Stimulated activated CD8-positive, alpha-beta memory T cell treated with anti-CD3 and anti-CD28 coated beads, Interleukin-4, amount 100 ng/mL, for 1 hour (primary cell): ENCODE measurements around the gene WDR76.
"Not testable (repeated sequence)": the region's sequence is repeated elsewhere in the genome, so short reads cannot be mapped to it uniquely, and the experiment has no call there.

Experiments used
- DNase-seq, 2 donors: peaks; one replicate each; pipeline ENCODE4 v3.0.0-alpha.2; 2020; ENCODE audit warnings: low read depth in 2 of 2, low spot score in 1 of 2

Gene WDR76

GRCh38 chr15:43826508-43827341 is at the start of gene WDR76:
Gene WDR76, plus strand, starts transcription at chr15:43827002. Its CDS starts 31 bp downstream, at chr15:43827033.
- peak; percentile 26 to 49 for DNase-seq

GRCh38 chr15:43777267-43777914 is 49.4 kb upstream of the WDR76 start:
- peak; percentile 46 to 67 for DNase-seq

GRCh38 chr15:43779016-43779415 is 47.8 kb upstream of the WDR76 start:
- no peak for DNase-seq

- DNase-seq: no peak
Measured at GRCh38 chr15:43789409-43789808, 37.4 kb upstream of the WDR76 start.

GRCh38 chr15:43791993-43792760 is 34.6 kb upstream of the WDR76 start, which contains the start of gene SERF2:
Gene SERF2, plus strand, starts transcription at chr15:43792320. Its CDS starts 57 bp downstream, at chr15:43792377.
- peak; percentile 98 to 99 for DNase-seq

GRCh38 chr15:43792761-43793476 is 33.9 kb upstream of the WDR76 start:
- DNase-seq: no peak

GRCh38 chr15:43793647-43794046 is 33.2 kb upstream of the WDR76 start:
- no peak for DNase-seq

- DNase-seq: no peak
Measured at GRCh38 chr15:43794269-43795037, 32.3 kb upstream of the WDR76 start.

GRCh38 chr15:43795197-43795596 is 31.6 kb upstream of the WDR76 start:
- no peak for DNase-seq

GRCh38 chr15:43795997-43796396 is 30.8 kb upstream of the WDR76 start:
- DNase-seq: no peak

- no peak for DNase-seq
Measured at GRCh38 chr15:43796566-43796965, 30.2 kb upstream of the WDR76 start.

- no peak for DNase-seq
Measured at GRCh38 chr15:43799209-43799944, 27.4 kb upstream of the WDR76 start.

- DNase-seq: no peak
Measured at GRCh38 chr15:43799945-43800285, 26.9 kb upstream of the WDR76 start, which contains the start of gene SERINC4. Gene SERINC4, minus strand, starts transcription at chr15:43800220. Its CDS starts 234 bp downstream, at chr15:43799986.

GRCh38 chr15:43800286-43801141 is 26.3 kb upstream of the WDR76 start, which contains the start of gene HYPK:
Gene HYPK, plus strand, starts transcription at chr15:43800599. Its CDS starts 24 bp downstream, at chr15:43800623.
- DNase-seq: peak; percentile 77 to 83

- DNase-seq: not testable (repeated sequence)
Measured at GRCh38 chr15:43802676-43803075, 24.1 kb upstream of the WDR76 start.

GRCh38 chr15:43808435-43808950 is 18.3 kb upstream of the WDR76 start:
- no peak for DNase-seq

- no peak for DNase-seq
Measured at GRCh38 chr15:43808960-43809678, 17.7 kb upstream of the WDR76 start.
